Measurements from ENCODE around the gene FARS2.

Gene FARS2

GRCh38 chr6:5361396-5361795 lies 100.1 kb downstream of the FARS2 start:
- no peak overlapping the region for H3K9ac ChIP-seq (ENCODE audit: low read depth, low read length)
- no peaks in the 10 kb centered on the region for H3K9me3 ChIP-seq (ENCODE audit: control insufficient read depth, insufficient read depth, low read length)
- no peak overlapping the region for H3K4me3 ChIP-seq (ENCODE audit: low read depth, low read length)
- H3K36me3 ChIP-seq (ENCODE audit: control insufficient read depth, insufficient read depth, low read length) = no peaks in the 10 kb centered on the region
- no peaks in the 10 kb centered on the region for H3K27me3 ChIP-seq (ENCODE audit: control insufficient read depth, insufficient read depth, low read length)
- no peaks in the 10 kb centered on the region for H3K4me1 ChIP-seq (ENCODE audit: control insufficient read depth, insufficient read depth, low read length)

- Histone ChIP-seq H3K4me3 (ENCODE audit: low read depth, low read length) (no peak overlapping the region), H3K36me3 (ENCODE audit: control insufficient read depth, insufficient read depth, low read length) (no peaks in the 10 kb centered on the region), H3K4me1 (ENCODE audit: control insufficient read depth, insufficient read depth, low read length) (no peaks in the 10 kb centered on the region), H3K27me3 (ENCODE audit: control insufficient read depth, insufficient read depth, low read length) (no peaks in the 10 kb centered on the region), H3K9me3 (ENCODE audit: control insufficient read depth, insufficient read depth, low read length) (no peaks in the 10 kb centered on the region), H3K9ac (ENCODE audit: low read depth, low read length) (no peak overlapping the region)
Measured at GRCh38 chr6:5365436-5366195, 104.3 kb downstream of the FARS2 start.

DNA sequence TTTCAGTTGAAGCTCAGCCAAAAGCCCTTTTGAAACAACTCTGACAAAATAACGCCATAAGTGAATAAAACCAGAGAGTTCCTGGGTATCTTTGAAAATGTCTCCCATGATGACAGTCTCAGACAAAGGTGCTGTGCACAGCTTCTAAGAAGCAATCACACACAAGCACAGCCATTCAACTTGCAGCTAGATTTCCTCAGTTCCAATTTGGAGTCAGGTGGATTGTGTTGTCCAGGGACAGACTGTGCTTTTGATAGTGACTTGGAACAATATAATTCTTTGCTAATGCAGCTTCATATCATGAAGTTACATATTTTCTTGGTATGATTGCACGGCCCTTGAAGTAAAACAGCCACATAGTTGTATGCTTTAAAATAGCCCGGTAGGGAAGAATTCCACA lies 105.6 kb downstream of the FARS2 start:
- Histone ChIP-seq H3K9me3 (ENCODE audit: control insufficient read depth, insufficient read depth, low read length) (no peaks in the 10 kb centered on the region), H3K4me3 (ENCODE audit: low read depth, low read length) (no peak overlapping the region), H3K27me3 (ENCODE audit: control insufficient read depth, insufficient read depth, low read length) (no peaks in the 10 kb centered on the region), H3K4me1 (ENCODE audit: control insufficient read depth, insufficient read depth, low read length) (no peaks in the 10 kb centered on the region), H3K9ac (ENCODE audit: low read depth, low read length) (no peak overlapping the region), H3K36me3 (ENCODE audit: control insufficient read depth, insufficient read depth, low read length) (no peaks in the 10 kb centered on the region)

- Histone ChIP-seq H3K27me3 (ENCODE audit: control insufficient read depth, insufficient read depth, low read length) (no peaks in the 10 kb centered on the region), H3K4me1 (ENCODE audit: control insufficient read depth, insufficient read depth, low read length) (no peaks in the 10 kb centered on the region)
Measured at GRCh38 chr6:5367510-5367909, 106.2 kb downstream of the FARS2 start.

DNA sequence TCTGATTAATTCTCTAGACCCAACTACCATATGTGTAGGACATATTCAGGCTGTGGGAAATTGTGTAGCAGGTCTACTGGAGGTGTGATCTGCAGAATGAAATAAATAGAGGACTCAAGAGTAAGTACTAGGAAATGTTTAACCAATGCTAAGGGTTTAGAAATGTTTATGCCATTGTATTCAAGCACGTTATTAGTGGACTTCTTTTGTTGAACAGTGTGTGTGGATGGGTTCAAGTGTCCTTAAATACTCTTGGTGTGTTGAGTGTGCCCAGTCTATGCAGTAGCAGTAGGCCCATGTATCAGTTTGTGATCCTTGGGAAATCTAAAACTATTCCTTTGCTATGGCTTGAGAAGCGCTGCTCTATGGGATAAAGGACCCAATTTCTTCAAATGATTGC lies 112.1 kb downstream of the FARS2 start:
- H3K36me3 ChIP-seq (ENCODE audit: control insufficient read depth, insufficient read depth, low read length) = no peaks in the 10 kb centered on the region

More at GRCh38 chr6:5367510-5367909, 106.2 kb downstream of the FARS2 start:
- H3K36me3 ChIP-seq (ENCODE audit: control insufficient read depth, insufficient read depth, low read length) = no peaks in the 10 kb centered on the region
- H3K9me3 ChIP-seq (ENCODE audit: control insufficient read depth, insufficient read depth, low read length) = no peaks in the 10 kb centered on the region
- H3K4me3 ChIP-seq (ENCODE audit: low read depth, low read length) = no peak overlapping the region
- H3K9ac ChIP-seq (ENCODE audit: low read depth, low read length) = no peak overlapping the region

DNA sequence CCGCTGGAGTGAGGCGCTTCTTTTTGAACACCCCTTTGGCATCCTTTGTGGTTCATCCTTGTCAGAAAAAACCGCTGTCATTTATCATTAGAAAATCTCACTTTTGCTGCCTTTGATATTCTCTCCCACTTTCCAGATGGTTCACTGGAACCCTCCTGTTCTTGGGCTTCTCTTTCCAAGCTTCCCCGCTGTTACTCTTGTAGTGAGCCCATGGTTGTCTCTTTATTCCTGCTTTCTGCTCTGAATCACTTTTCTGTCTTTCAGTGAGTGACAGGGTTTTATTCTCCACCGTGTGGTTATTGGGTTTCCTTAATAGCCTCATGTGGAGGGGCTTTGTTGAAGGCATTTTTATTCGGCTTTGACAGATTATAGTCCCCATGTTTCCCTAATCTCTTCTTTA lies 117.0 kb downstream of the FARS2 start:
- H3K9me3 ChIP-seq (ENCODE audit: control insufficient read depth, insufficient read depth, low read length) = no peaks in the 10 kb centered on the region
- no peak overlapping the region for H3K4me3 ChIP-seq (ENCODE audit: low read depth, low read length)
- peaks cover 3% of the 10 kb centered on the region for H3K4me1 ChIP-seq (ENCODE audit: control insufficient read depth, insufficient read depth, low read length)
- H3K27me3 ChIP-seq (ENCODE audit: control insufficient read depth, insufficient read depth, low read length) = no peaks in the 10 kb centered on the region
- no peak overlapping the region for H3K9ac ChIP-seq (ENCODE audit: low read depth, low read length)
- no peaks in the 10 kb centered on the region for H3K36me3 ChIP-seq (ENCODE audit: control insufficient read depth, insufficient read depth, low read length)

More for the DNA sequence above, 112.1 kb downstream of the FARS2 start:
- peaks cover 3% of the 10 kb centered on the region for H3K4me1 ChIP-seq (ENCODE audit: control insufficient read depth, insufficient read depth, low read length)
- no peak overlapping the region for H3K9ac ChIP-seq (ENCODE audit: low read depth, low read length)
- no peak overlapping the region for H3K4me3 ChIP-seq (ENCODE audit: low read depth, low read length)
- H3K9me3 ChIP-seq (ENCODE audit: control insufficient read depth, insufficient read depth, low read length) = no peaks in the 10 kb centered on the region
- no peaks in the 10 kb centered on the region for H3K27me3 ChIP-seq (ENCODE audit: control insufficient read depth, insufficient read depth, low read length)

GRCh38 chr6:5379647-5380242 lies 118.4 kb downstream of the FARS2 start:
- Histone ChIP-seq H3K4me1 (ENCODE audit: control insufficient read depth, insufficient read depth, low read length) (peaks cover 3% of the 10 kb centered on the region), H3K4me3 (ENCODE audit: low read depth, low read length) (no peak overlapping the region), H3K36me3 (ENCODE audit: control insufficient read depth, insufficient read depth, low read length) (no peaks in the 10 kb centered on the region), H3K27me3 (ENCODE audit: control insufficient read depth, insufficient read depth, low read length) (no peaks in the 10 kb centered on the region), H3K9ac (ENCODE audit: low read depth, low read length) (no peak overlapping the region), H3K9me3 (ENCODE audit: control insufficient read depth, insufficient read depth, low read length) (no peaks in the 10 kb centered on the region)

GRCh38 chr6:5383856-5384255 lies 122.5 kb downstream of the FARS2 start:
- Histone ChIP-seq H3K9me3 (ENCODE audit: control insufficient read depth, insufficient read depth, low read length) (no peaks in the 10 kb centered on the region), H3K4me3 (ENCODE audit: low read depth, low read length) (no peak overlapping the region), H3K4me1 (ENCODE audit: control insufficient read depth, insufficient read depth, low read length) (no peaks in the 10 kb centered on the region), H3K36me3 (ENCODE audit: control insufficient read depth, insufficient read depth, low read length) (no peaks in the 10 kb centered on the region), H3K9ac (ENCODE audit: low read depth, low read length) (no peak overlapping the region), H3K27me3 (ENCODE audit: control insufficient read depth, insufficient read depth, low read length) (no peaks in the 10 kb centered on the region)

- no peaks in the 10 kb centered on the region for H3K36me3 ChIP-seq (ENCODE audit: control insufficient read depth, insufficient read depth, low read length)
- no peaks in the 10 kb centered on the region for H3K4me1 ChIP-seq (ENCODE audit: control insufficient read depth, insufficient read depth, low read length)
- H3K27me3 ChIP-seq (ENCODE audit: control insufficient read depth, insufficient read depth, low read length) = no peaks in the 10 kb centered on the region
- H3K4me3 ChIP-seq (ENCODE audit: low read depth, low read length) = no peak overlapping the region
- H3K9me3 ChIP-seq (ENCODE audit: control insufficient read depth, insufficient read depth, low read length) = no peaks in the 10 kb centered on the region
- H3K9ac ChIP-seq (ENCODE audit: low read depth, low read length) = no peak overlapping the region
Measured at GRCh38 chr6:5384276-5384675, 123.0 kb downstream of the FARS2 start.

GRCh38 chr6:5388326-5388725 lies 127.0 kb downstream of the FARS2 start:
- no peaks in the 10 kb centered on the region for H3K27me3 ChIP-seq (ENCODE audit: control insufficient read depth, insufficient read depth, low read length)
- no peak overlapping the region for H3K9ac ChIP-seq (ENCODE audit: low read depth, low read length)
- no peaks in the 10 kb centered on the region for H3K9me3 ChIP-seq (ENCODE audit: control insufficient read depth, insufficient read depth, low read length)
- H3K4me3 ChIP-seq (ENCODE audit: low read depth, low read length) = no peak overlapping the region
- H3K36me3 ChIP-seq (ENCODE audit: control insufficient read depth, insufficient read depth, low read length) = no peaks in the 10 kb centered on the region
- H3K4me1 ChIP-seq (ENCODE audit: control insufficient read depth, insufficient read depth, low read length) = no peaks in the 10 kb centered on the region

- H3K27me3 ChIP-seq (ENCODE audit: control insufficient read depth, insufficient read depth, low read length) = no peaks in the 10 kb centered on the region
- no peaks in the 10 kb centered on the region for H3K9me3 ChIP-seq (ENCODE audit: control insufficient read depth, insufficient read depth, low read length)
- no peak overlapping the region for H3K9ac ChIP-seq (ENCODE audit: low read depth, low read length)
- H3K4me3 ChIP-seq (ENCODE audit: low read depth, low read length) = no peak overlapping the region
- H3K4me1 ChIP-seq (ENCODE audit: control insufficient read depth, insufficient read depth, low read length) = no peaks in the 10 kb centered on the region
- no peaks in the 10 kb centered on the region for H3K36me3 ChIP-seq (ENCODE audit: control insufficient read depth, insufficient read depth, low read length)
Measured at GRCh38 chr6:5389086-5389745, 127.9 kb downstream of the FARS2 start.

GRCh38 chr6:5390177-5390576 lies 128.9 kb downstream of the FARS2 start:
- H3K9ac ChIP-seq (ENCODE audit: low read depth, low read length) = no peak overlapping the region
- no peak overlapping the region for H3K4me3 ChIP-seq (ENCODE audit: low read depth, low read length)
- H3K36me3 ChIP-seq (ENCODE audit: control insufficient read depth, insufficient read depth, low read length) = no peaks in the 10 kb centered on the region
- no peaks in the 10 kb centered on the region for H3K9me3 ChIP-seq (ENCODE audit: control insufficient read depth, insufficient read depth, low read length)
- H3K4me1 ChIP-seq (ENCODE audit: control insufficient read depth, insufficient read depth, low read length) = no peaks in the 10 kb centered on the region
- H3K27me3 ChIP-seq (ENCODE audit: control insufficient read depth, insufficient read depth, low read length) = no peaks in the 10 kb centered on the region
